Measurements from ENCODE around the gene TRAF2. TPM values are rescaled to one million over a fixed set of nuclear protein-coding genes. Genes with fewer than 3 reads are reported as not detected.

TRAF2 gene
- total RNA-seq, 1 experiment from 2014 or later, result 29.2 TPM

DNA sequence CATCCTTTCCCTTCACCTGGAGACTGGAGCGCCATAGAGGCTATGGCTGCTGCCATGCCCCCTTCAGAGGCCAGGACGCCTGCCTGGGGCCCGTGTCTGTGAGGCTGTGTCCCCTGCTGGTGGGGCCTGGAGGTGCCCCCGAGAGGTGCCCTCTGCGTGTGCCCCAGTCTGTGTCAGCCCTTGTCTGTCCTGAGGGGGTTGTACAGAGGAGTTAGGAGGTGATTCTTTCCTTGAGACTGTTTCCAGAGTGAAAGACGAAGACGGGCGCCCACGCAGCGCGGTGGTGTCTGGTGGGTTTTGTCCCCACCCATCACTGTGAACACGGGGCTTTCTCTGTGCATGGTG lies 24.6 kb downstream of the TRAF2 start:
- no peak overlapping the region for H3K4me3 ChIP-seq (ENCODE audit: low read depth, low read length, poor library complexity, severe bottlenecking)
- CTCF ChIA-PET, result no interaction called here
- H3K36me3 ChIP-seq (ENCODE audit: insufficient read depth, low read length, poor library complexity, severe bottlenecking), result peaks cover 43% of the 10 kb centered on the region
- no TSS peak for BruUV-seq (replicated peaks)
- no peak for DNase-seq (ENCODE audit: low spot score)
- intact Hi-C loops (cut with micrococcal nuclease; ENCODE audit: unreplicated experiment), result no loop called here
- TF ChIP-seq, protein P1, sequence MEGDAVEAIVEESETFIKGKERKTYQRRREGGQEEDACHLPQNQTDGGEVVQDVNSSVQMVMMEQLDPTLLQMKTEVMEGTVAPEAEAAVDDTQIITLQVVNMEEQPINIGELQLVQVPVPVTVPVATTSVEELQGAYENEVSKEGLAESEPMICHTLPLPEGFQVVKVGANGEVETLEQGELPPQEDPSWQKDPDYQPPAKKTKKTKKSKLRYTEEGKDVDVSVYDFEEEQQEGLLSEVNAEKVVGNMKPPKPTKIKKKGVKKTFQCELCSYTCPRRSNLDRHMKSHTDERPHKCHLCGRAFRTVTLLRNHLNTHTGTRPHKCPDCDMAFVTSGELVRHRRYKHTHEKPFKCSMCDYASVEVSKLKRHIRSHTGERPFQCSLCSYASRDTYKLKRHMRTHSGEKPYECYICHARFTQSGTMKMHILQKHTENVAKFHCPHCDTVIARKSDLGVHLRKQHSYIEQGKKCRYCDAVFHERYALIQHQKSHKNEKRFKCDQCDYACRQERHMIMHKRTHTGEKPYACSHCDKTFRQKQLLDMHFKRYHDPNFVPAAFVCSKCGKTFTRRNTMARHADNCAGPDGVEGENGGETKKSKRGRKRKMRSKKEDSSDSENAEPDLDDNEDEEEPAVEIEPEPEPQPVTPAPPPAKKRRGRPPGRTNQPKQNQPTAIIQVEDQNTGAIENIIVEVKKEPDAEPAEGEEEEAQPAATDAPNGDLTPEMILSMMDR (conservative IDR thresholded peaks at IDR 0.05; ENCODE audit: low read depth, low read length), result no peak
- TF ChIP-seq EZH2 (IDR thresholded peaks at IDR 0.05; ENCODE audit: borderline replicate concordance, low read depth, low read length, poor library complexity, severe bottlenecking), result no peak
- POLR2A ChIA-PET (ENCODE audit: low non-redundant PET), result no interaction called here
- H3K4me1 ChIP-seq (ENCODE audit: insufficient read depth, low read length, poor library complexity, severe bottlenecking), result no peaks in the 10 kb centered on the region
- no peak overlapping the region for H3K27ac ChIP-seq (ENCODE audit: low read depth, low read length, poor library complexity, severe bottlenecking)
- no peaks in the 10 kb centered on the region for H3K9me3 ChIP-seq (ENCODE audit: low read depth, low read length, poor library complexity, severe bottlenecking)
- no peaks in the 10 kb centered on the region for H3K27me3 ChIP-seq (replicated peaks; ENCODE audit: insufficient read depth, low read depth, low read length, poor library complexity)

DNA sequence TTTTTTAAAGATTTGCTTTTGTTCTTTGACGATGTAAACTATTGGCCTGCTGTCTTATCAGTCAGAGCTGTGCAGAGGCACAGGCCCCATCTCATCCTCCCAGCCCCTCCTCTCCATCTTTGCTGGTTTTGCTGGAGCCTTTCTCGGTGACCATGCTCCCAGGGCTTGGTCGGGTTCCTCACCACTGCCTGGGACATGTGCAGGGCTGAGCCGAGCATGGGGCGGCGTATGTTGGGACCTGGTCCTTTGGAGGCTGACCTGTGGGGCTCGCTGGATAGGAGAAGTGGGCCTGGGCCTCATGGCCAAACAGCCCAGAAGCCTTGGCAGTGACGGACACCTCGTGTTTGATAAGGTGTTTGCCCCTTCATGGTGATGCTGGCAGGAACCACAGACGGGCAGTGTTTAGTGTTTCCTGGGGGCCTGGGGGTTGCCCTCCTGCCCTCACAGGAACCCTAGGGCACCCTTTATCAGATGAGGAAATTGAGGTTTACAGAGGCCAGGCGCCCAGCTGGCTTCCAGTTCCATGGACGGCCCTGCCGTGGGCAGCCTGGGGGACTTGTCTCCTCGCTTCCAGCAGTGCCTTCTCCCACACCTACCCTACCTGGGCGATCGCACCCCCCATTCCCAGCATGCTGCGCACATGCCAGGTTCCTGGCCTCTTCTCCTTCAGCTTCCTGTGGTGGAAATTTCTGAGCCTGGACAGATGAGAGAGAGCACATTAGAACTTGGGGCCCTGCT lies 27.6 kb downstream of the TRAF2 start:
- no peaks in the 10 kb centered on the region for H3K9me3 ChIP-seq (ENCODE audit: low read depth, low read length, poor library complexity, severe bottlenecking)
- TF ChIP-seq, protein P1 (conservative IDR thresholded peaks at IDR 0.05; ENCODE audit: low read depth, low read length), result no peak
- TF ChIP-seq EZH2 (IDR thresholded peaks at IDR 0.05; ENCODE audit: borderline replicate concordance, low read depth, low read length, poor library complexity, severe bottlenecking), result no peak
- no peaks in the 10 kb centered on the region for H3K4me1 ChIP-seq (ENCODE audit: insufficient read depth, low read length, poor library complexity, severe bottlenecking)
- BruUV-seq (replicated peaks), result no TSS peak
- H3K27me3 ChIP-seq (replicated peaks; ENCODE audit: insufficient read depth, low read depth, low read length, poor library complexity), result no peaks in the 10 kb centered on the region
- POLR2A ChIA-PET (ENCODE audit: low non-redundant PET), result no interaction called here
- H3K36me3 ChIP-seq (ENCODE audit: insufficient read depth, low read length, poor library complexity, severe bottlenecking), result peaks cover 35% of the 10 kb centered on the region
- DNase-seq (ENCODE audit: low spot score), result no peak
- CTCF ChIA-PET, result no interaction called here
- no peak overlapping the region for H3K27ac ChIP-seq (ENCODE audit: low read depth, low read length, poor library complexity, severe bottlenecking)
- H3K4me3 ChIP-seq (ENCODE audit: low read depth, low read length, poor library complexity, severe bottlenecking), result no peak overlapping the region
- intact Hi-C loops (cut with micrococcal nuclease; ENCODE audit: unreplicated experiment), result no loop called here

DNA sequence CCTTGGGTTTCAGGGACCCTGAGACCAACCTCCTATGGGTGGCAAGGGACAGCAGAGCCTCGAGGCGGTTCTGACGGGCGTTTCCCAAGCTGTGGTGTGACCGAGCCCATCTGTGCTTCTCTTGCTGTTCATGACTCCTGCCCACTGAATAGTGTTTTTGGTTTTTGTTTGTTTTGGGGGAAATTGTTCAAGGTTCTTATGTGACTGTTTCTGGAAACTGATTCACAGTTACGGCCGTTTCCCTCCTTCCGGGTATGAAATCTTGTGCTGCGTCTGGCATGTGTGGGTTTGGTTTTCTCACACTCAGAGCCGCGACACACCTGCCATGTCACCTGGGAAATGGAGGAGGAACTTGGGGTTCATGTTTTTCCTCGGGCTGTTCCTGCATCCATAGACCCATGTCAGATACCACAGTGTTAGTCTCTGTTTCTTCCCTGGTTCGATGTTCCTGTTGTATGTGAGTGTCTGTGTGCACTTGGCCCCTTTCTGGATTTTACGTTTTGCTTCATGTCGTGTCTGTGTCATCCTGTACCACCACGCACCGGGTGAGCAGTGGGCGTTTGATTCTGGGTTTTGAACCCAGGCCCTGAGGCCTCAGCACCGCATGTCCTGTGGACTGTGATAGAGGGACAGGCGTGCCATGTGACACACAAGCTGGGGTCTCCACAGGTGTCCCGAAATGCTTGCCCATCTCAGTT lies 29.5 kb downstream of the TRAF2 start:
- Histone ChIP-seq H3K27ac (ENCODE audit: low read depth, low read length, poor library complexity, severe bottlenecking) (no peak overlapping the region), H3K27me3 (replicated peaks; ENCODE audit: insufficient read depth, low read depth, low read length, poor library complexity) (no peaks in the 10 kb centered on the region), H3K4me3 (ENCODE audit: low read depth, low read length, poor library complexity, severe bottlenecking) (no peak overlapping the region), H3K36me3 (ENCODE audit: insufficient read depth, low read length, poor library complexity, severe bottlenecking) (peaks cover 39% of the 10 kb centered on the region), H3K4me1 (ENCODE audit: insufficient read depth, low read length, poor library complexity, severe bottlenecking) (no peaks in the 10 kb centered on the region), H3K9me3 (ENCODE audit: low read depth, low read length, poor library complexity, severe bottlenecking) (no peaks in the 10 kb centered on the region)
- ChIA-PET CTCF (no interaction called here), POLR2A (ENCODE audit: low non-redundant PET) (no interaction called here)
- BruUV-seq (replicated peaks), result no TSS peak
- intact Hi-C loops (cut with micrococcal nuclease; ENCODE audit: unreplicated experiment), result no loop called here
- no peak for TF ChIP-seq EZH2 (IDR thresholded peaks at IDR 0.05; ENCODE audit: borderline replicate concordance, low read depth, low read length, poor library complexity, severe bottlenecking)
- TF ChIP-seq, protein P1 (conservative IDR thresholded peaks at IDR 0.05; ENCODE audit: low read depth, low read length), result no peak
- DNase-seq (ENCODE audit: low spot score), result no peak
